Stimulated activated CD8-positive, alpha-beta memory T cell treated with anti-CD3 and anti-CD28 coated beads, Interleukin-4, amount 100 ng/mL, for 4 hours (primary cell): ENCODE results near the gene SPINK7.
"Not testable (repeated sequence)": the region's sequence is repeated elsewhere in the genome, so short reads cannot be mapped to it uniquely, and the experiment has no call there.

Source experiments
- DNase-seq, 2 donors: peaks; one replicate each; pipeline ENCODE4 v3.0.0-alpha.2; 2020; ENCODE audit warnings: low read depth in 2 of 2, low spot score in 1 of 2

Gene SPINK7

DNA sequence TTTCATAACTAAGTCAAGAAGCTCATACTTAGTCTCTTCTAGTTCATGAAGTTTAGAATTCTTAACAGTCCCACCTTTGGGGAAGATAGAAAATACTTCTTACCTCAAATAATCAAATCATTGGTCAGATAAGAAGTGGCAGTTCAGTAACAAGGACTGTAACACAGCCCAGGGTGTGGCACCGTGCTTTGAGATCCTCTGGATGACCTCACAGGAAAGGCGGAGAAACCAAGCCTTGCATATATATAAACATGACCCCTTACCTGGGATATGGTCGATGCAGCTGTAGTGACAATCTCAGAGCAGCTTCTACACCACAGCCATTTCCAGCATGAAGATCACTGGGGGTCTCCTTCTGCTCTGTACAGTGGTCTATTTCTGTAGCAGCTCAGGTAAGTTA lies at the start of gene SPINK7:
Gene SPINK7, plus strand, starts transcription at position 271 of the 400 bp plus-strand sequence. Its CDS starts 61 bp downstream, at position 332.
- no peak for DNase-seq

DNA sequence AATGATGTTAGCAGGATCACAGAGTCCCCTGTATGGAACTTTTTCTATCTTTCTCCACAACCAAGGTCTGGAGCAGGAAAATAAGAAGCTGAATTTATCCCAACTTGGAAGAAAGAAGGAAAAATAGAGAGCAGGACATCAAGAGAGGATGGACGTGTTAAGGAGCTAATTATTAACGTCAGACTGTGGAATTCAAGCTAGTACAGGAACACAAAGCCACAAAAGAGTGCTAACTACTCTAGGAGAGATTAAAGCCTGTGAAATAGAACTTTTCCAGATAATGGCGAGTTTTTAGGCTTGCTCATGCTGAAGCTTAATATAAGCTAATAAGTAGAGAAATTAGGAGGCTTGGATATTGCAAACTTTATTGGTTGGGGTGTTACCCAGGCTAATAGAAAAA lies 44.3 kb upstream of the SPINK7 start:
- no peak for DNase-seq

- DNase-seq, result no peak
Observed at GRCh38 chr5:148268566-148268965, 43.7 kb upstream of the SPINK7 start, which contains the start of gene SPINK13. TSS of gene SPINK13 (plus strand) at chr5:148268794. CDS start at chr5:148270073, 1,279 bp downstream.

DNA sequence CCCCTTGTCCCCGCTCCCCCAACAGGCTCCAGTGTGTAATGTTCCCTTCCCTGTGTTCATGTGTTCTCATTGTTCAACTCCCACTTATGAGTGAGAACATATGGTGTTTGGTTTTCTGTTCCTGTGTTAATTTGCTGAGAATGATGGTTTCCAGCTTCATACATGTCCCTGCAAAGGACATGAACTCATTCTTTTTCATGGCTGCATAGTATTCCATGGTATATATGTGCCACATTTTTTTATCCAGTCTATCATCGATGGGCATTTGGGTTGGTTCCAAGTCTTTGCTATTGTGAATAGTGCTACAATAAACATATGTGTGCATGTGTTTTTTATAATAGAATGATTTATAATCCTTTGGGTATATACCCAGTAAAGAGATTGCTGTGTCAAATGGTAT lies 37.1 kb upstream of the SPINK7 start:
- DNase-seq, result not testable (repeated sequence)

- not testable (repeated sequence) for DNase-seq
Observed at GRCh38 chr5:148280893-148281292, 31.3 kb upstream of the SPINK7 start.

DNA sequence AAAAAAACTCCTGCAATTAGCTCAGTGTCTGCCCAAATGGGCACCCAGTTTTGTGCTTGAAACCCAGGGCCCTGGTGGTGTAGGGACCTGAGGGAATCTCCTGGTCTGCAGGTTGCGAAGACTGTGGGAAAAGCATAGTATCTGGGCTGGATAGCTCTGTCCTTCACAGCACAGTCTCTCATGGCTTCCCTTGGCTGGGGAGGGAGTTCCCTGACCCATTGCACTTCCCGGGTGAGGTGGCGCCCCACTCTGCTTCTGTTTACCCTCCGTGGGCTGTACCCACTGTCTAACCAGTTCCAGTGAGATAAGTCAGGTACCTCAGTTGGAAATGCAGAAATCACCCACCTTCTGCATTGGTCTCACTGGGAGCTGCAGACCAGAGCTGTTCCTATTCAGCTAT lies 30.9 kb upstream of the SPINK7 start:
- not testable (repeated sequence) for DNase-seq

GRCh38 chr5:148290271-148291195 lies 21.7 kb upstream of the SPINK7 start:
- no peak for DNase-seq

GRCh38 chr5:148297731-148298130 lies 14.5 kb upstream of the SPINK7 start:
- DNase-seq, result no peak

GRCh38 chr5:148306446-148306845 lies 5.8 kb upstream of the SPINK7 start:
- no peak for DNase-seq

- DNase-seq, result no peak
Observed at GRCh38 chr5:148309019-148309418, 3.2 kb upstream of the SPINK7 start.

- DNase-seq, result no peak
Observed at GRCh38 chr5:148309746-148310145, 2.5 kb upstream of the SPINK7 start.

DNA sequence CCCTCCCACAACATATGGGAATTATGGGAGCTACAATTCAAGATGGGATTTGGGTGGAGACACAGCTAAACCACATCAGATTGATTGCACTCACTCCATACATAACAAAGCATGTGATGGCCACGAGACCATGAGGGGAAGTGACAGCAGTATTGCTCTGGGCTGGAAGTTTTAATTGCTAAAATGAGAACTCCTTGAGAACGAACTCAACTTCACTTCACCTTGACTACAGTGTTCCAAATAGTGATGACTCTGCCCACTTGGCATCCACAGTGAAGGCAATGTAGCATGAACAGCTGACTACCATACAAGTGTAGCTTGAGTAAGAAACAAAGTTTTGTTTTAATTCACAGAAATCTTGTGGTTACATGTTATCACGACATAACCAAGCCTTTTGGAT lies 739 bp upstream of the SPINK7 start:
- no peak for DNase-seq

DNA sequence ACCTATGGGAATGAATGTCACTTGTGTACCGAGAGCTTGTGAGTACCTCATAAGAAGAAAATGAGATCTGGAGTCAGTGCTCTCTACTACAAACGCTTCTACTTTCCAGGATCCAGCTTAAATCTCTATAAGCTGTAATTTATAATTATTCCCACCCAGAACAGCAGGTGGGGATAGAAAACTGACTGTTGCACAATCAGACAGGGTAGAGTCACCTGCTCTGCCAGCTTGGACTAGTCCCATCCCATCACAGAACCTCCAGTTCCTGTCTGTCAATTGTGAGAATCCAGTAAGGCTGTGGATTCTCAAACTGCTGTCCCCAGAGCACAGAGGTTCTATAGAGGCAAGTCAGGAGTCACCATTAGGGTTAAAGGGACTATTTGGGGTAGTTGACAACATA lies 2.0 kb downstream of the SPINK7 start:
- DNase-seq, result no peak

- DNase-seq, result no peak
Observed at GRCh38 chr5:148314731-148315130, 2.5 kb downstream of the SPINK7 start.

DNA sequence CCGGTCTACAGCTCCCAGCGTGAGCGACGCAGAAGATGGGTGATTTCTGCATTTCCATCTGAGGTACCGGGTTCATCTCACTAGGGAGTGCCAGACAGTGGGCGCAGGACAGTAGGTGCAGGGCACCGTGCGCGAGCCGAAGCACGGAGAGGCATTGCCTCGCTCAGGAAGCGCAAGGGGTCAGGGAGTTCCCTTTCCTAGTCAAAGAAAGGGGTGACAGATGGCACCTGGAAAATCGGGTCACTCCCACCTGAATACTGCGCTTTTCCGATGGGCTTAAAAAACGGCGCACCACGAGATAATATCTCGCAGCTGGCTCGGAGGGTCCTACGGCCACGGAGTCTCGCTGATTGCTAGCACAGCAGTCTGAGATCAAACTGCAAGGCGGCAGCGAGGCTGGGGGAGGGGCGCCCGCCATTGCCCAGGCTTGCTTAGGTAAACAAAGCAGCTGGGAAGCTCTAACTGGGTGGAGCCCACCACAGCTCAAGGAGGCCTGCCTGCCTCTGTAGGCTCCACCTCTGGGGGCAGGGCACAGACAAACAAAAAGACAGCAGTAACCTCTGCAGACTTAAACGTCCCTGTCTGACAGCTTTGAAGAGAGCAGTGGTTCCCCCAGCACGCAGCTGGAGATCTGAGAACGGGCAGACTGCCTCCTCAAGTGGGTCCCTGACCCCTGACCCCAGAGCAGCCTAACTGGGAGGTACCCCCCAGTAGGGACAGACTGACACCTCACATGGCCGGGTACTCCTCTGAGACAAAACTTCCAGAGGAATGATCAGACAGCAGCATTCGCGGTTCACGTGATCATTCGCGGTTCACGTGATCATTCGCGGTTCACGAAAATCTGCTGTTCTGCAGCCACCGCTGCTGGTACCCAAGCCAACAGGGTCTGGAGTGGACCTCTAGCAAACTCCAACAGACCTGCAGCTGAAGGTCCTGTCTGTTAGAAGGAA lies 8.1 kb downstream of the SPINK7 start:
- not testable (repeated sequence) for DNase-seq

- DNase-seq, result no peak
Observed at GRCh38 chr5:148333262-148333849, 21.1 kb downstream of the SPINK7 start.

GRCh38 chr5:148335259-148335658 lies 23.0 kb downstream of the SPINK7 start, which contains the start of gene SPINK9:
TSS of gene SPINK9 (plus strand) at chr5:148335559. CDS start at chr5:148335614, 55 bp downstream.
- no peak for DNase-seq

DNA sequence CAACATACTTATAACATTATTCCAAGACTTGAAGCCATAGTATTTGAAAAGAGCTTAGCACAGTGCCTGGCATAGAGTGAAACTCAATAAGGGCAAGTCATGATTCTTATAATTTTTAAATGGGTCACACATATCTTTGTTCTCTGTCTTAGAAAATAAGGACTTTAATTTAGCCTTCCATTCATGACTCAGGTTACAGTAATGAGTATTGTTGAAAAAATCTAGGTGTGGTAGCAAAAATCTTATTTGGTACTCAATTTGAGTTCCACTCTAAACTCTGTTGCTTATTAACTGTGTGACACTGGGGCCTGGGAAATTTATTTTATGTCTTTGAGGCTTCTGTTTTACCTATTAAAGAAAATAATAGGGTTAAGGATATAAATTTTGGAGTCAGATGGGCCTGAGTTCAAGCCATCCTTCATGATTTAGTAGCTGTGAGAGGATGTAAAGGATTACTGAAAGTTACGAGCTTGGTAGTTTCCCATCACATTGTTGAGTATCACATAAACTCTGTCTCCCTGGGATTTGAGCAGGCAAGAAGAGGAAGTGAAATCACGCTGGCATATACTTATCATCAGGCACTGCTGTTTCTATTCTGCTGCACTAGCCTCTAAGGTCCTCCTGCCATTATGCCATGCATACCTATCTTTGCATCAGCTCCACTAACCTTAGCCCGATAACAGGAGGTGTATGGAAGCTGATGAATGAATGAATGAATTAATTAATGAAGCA lies 24.6 kb downstream of the SPINK7 start:
- no peak for DNase-seq

DNA sequence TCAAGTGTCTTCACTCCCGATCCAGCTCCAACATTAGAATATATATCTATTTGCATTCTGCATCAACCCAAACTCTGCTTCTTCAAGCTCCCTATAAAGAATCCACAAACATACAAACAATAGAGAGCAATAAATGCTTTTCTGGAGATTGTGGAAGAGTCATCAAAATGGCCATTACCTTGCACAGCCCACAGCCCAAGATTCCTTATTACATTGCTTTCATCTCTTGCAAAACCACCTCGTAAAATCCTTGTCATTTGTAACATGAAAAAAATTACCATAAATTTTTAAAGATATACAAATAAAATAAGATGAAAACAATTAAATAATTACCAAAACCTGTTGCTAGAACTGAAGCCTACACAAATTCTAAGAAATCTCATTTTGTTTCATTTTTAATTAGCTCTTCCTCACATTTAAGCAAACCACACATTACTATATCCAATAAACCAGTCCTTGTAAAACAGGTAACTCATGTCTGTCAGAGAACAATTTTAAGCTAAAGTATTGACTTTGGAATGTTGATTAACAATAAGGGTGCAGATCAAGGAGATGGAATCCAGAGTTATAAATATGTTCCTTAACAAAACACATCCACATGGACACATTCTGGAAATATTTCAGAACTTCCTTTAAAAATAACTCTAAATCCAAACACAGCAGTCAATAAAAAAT lies 30.3 kb downstream of the SPINK7 start:
- no peak for DNase-seq

DNA sequence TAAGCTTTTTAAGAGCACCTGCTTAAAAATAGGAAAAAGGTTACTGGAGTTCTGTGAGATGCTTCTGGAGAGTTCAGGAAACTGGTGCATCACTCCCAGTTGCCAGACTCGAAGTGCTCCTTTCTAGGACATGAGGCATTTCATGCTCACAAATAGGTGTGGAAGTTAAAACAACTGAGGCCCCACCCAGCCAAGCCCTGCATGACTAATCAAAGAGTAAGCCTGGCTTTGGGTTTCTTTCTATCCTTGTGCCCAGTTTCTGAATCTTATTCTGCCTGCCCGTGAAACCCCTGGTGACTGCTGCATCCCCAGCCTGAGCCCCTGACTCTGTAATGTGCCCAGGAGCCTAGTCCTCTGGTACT lies 30.8 kb downstream of the SPINK7 start:
- DNase-seq, result no peak
